Left lung (tissue), 14 donors: Measurements from ENCODE around the gene ZC3H12C. TPM values are rescaled to one million over a fixed set of nuclear protein-coding genes. Genes with fewer than 3 reads are reported as not detected.

ENCODE experiments used
- ATAC-seq: fragments of 200-7000 bp; cut with Tn5 transposase; one replicate; pipeline ENCODE4 v1.9.1; 2020; ENCODE audit warnings: moderate library complexity
- DNase-seq, 4 donors: peaks; one replicate each; pipeline ENCODE4 v3.0.0-alpha.2; 2013 to 2020
- H3K27ac ChIP-seq, 2 donors: fragments of 200-600 bp; sonication (generic) in 1 of 2; one replicate each; pipeline versions ENCODE4 v1.5.0 to v1.8.0; 2020 to 2021
- H3K27me3 ChIP-seq, 2 donors: fragments of 200-600 bp; sonication (generic) in 1 of 2; one replicate each; pipeline versions ENCODE4 v1.5.0 to v1.8.0; 2020 to 2021
- H3K36me3 ChIP-seq, 2 donors: fragments of 200-600 bp; sonication (generic) in 1 of 2; one replicate each; pipeline versions ENCODE4 v1.5.0 to v1.8.0; 2020 to 2021
- H3K4me1 ChIP-seq, 2 donors: fragments of 200-600 bp; one replicate each; pipeline ENCODE4 v1.8.0; 2021
- H3K4me3 ChIP-seq, 2 donors: fragments of 200-600 bp; sonication (generic) in 1 of 2; one replicate each; pipeline versions ENCODE4 v1.5.0 to v1.8.0; 2020 to 2021; ENCODE audit warnings: mild to moderate bottlenecking in 1 of 2
- H3K9me3 ChIP-seq, 2 donors: fragments of 200-600 bp; sonication (generic) in 1 of 2; one replicate each; pipeline versions ENCODE4 v1.5.0 to v1.8.0; 2020 to 2021
- intact Hi-C, 2 donors: fragments of 100-400 bp; cut with DNase I; formaldehyde crosslinking; loops; one replicate each; pipeline versions ENCODE4 v1.11.2 to v1.14.2; 2022
- long read RNA-seq, 12 donors: library from polyadenylated mRNA in 2 of 12; unstranded in 2 of 12; transcript quantifications; one replicate each; pipeline ENCODE4 v2.0.0 and lab custom pipeline, GENCODE V29; 2019 to 2026
- polyA plus RNA-seq, 6 donors: library from polyadenylated mRNA; unstranded; fragments of 120-200 nt; gene quantifications; one replicate each; pipeline ENCODE4 v1.2.1, GENCODE V29; 2013; ENCODE audit not compliant: insufficient read length in 6 of 6
- total RNA-seq, 2 donors: library from RNA; stranded (reverse); fragmentation: NEBNext Ultra II Directional; extraction: Animal tissue kit (Norgen Biotek cat#: 25700); gene quantifications; one replicate each; pipeline ENCODE4 v1.2.1, GENCODE V29; 2021
- TF ChIP-seq, protein P1 (sequence below), 2 donors: fragments of 200-600 bp; sonication (generic) in 1 of 2; IDR thresholded peaks; one replicate each; pipeline versions ENCODE4 v1.5.0 to v1.8.0; 2021; ENCODE audit warnings: antibody characterized with exemption in 2 of 2
- donor health status: DM: no; HTN: yes; CAD: no.
- donor health status: DM: no; HTN: no; CAD: no.

The ZC3H12C gene
- total RNA-seq (10 to 100 TPM; 15.1 to 16.2 TPM), polyA plus RNA-seq (10 to 100 TPM in 1 of 6 donors, 1 to 10 TPM in 5; 7.4 to 10.5 (median 8.8) TPM)
- long read RNA-seq, donor 1, full-length matches to known transcripts, result 1 of 1 reads
- long read RNA-seq, donor 1, partial matches to known transcripts, result 0 of 1 reads
- long read RNA-seq, donor 1, other reads (novel, unspliced or antisense), result 0 of 1 reads
- long read RNA-seq, donor 2, full-length matches to known transcripts, result 2 of 2 reads
- long read RNA-seq, donor 2, partial matches to known transcripts, result 0 of 2 reads
- long read RNA-seq, donor 2, other reads (novel, unspliced or antisense), result 0 of 2 reads
- long read RNA-seq, donor 3, result 0 reads
- long read RNA-seq, donor 4, result 0 reads
- long read RNA-seq, donor 5, full-length matches to known transcripts, result 1 of 1 reads
- long read RNA-seq, donor 5, partial matches to known transcripts, result 0 of 1 reads
- long read RNA-seq, donor 5, other reads (novel, unspliced or antisense), result 0 of 1 reads
- long read RNA-seq, donor 6, full-length matches to known transcripts, result 1 of 1 reads
- long read RNA-seq, donor 6, partial matches to known transcripts, result 0 of 1 reads
- long read RNA-seq, donor 6, other reads (novel, unspliced or antisense), result 0 of 1 reads
- long read RNA-seq, donor 7, full-length matches to known transcripts, result 1 of 1 reads
- long read RNA-seq, donor 7, partial matches to known transcripts, result 0 of 1 reads
- long read RNA-seq, donor 7, other reads (novel, unspliced or antisense), result 0 of 1 reads
- long read RNA-seq, donor 8, full-length matches to known transcripts, result 2 of 2 reads
- long read RNA-seq, donor 8, partial matches to known transcripts, result 0 of 2 reads
- long read RNA-seq, donor 8, other reads (novel, unspliced or antisense), result 0 of 2 reads
- long read RNA-seq, donor 9, result 0 reads
- long read RNA-seq, donor 10, result 0 reads
- long read RNA-seq, donor 11, result 0 reads
- long read RNA-seq, donor 12, full-length matches to known transcripts, result 1 of 1 reads
- long read RNA-seq, donor 12, partial matches to known transcripts, result 0 of 1 reads
- long read RNA-seq, donor 12, other reads (novel, unspliced or antisense), result 0 of 1 reads

DNA sequence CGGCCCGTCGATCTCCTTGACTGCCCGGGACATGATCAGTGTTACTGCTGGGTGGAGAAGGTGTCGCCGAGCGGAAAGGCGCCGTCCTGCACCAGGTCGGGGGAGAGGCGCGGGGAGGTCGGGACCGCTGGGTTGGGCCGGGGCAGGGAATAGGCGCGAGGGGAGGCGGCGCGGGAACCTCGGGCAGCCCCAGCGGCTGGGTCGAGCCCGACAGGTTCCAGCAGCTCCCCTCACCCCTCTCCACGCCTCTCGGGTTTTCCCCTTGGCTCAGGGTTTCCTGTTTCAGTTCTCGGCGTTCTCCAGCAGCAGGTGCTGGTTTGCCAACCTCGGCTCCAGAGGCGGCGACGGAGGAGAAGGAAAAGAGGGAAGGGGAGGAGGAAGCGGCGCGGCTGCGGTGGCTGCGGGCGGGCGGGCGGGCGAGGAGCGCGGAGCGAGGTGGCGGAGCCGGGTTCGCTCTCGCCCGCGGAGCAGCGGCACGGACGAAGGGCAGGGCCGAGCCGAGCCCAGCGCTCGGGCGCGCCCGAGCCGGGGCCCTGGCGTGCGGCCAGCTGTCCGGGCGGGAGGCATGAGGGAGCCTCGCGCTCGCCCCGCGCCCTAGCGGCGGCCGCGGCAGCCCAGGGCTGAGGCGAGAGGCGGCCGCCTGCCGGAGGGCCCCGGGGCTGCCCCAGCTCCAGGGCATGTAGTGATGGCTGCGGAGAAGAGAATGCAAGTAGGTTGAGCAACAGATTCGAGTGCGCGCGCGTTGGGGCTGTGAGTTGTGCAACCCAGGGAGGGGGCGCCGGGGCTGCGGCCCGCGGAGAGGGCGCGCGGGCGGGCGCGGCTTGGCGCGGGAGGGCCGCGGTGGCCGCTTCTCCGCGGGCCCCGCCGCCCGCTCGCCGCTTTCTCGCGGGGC, at the start of gene ZC3H12C:
Gene ZC3H12C, plus strand, starts transcription at position 878 of the 892 bp plus-strand sequence. CDS start 20 bp downstream, outside the sequence.
- Histone ChIP-seq H3K27ac (peak within 1 kb of the TSS; percentile 90 to 96), H3K27me3 (peaks cover 0 to 5% of the 10 kb centered on the region in 2 donors), H3K4me1 (peaks cover 11 to 38% of the 10 kb centered on the region in 2 donors), H3K36me3 (no peaks in the 10 kb centered on the region), H3K4me3 (peak within 1 kb of the TSS; percentile 55 to 71), H3K9me3 (no peaks in the 10 kb centered on the region)
- DNase-seq (peak; percentile 80 to 91 (median 88)), ATAC-seq (peak; percentile 76)
- intact Hi-C loops, result no loop called here
- TF ChIP-seq, protein P1, sequence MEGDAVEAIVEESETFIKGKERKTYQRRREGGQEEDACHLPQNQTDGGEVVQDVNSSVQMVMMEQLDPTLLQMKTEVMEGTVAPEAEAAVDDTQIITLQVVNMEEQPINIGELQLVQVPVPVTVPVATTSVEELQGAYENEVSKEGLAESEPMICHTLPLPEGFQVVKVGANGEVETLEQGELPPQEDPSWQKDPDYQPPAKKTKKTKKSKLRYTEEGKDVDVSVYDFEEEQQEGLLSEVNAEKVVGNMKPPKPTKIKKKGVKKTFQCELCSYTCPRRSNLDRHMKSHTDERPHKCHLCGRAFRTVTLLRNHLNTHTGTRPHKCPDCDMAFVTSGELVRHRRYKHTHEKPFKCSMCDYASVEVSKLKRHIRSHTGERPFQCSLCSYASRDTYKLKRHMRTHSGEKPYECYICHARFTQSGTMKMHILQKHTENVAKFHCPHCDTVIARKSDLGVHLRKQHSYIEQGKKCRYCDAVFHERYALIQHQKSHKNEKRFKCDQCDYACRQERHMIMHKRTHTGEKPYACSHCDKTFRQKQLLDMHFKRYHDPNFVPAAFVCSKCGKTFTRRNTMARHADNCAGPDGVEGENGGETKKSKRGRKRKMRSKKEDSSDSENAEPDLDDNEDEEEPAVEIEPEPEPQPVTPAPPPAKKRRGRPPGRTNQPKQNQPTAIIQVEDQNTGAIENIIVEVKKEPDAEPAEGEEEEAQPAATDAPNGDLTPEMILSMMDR (IDR thresholded peaks at IDR 0.05), result peak; percentile 25 to 34

DNA sequence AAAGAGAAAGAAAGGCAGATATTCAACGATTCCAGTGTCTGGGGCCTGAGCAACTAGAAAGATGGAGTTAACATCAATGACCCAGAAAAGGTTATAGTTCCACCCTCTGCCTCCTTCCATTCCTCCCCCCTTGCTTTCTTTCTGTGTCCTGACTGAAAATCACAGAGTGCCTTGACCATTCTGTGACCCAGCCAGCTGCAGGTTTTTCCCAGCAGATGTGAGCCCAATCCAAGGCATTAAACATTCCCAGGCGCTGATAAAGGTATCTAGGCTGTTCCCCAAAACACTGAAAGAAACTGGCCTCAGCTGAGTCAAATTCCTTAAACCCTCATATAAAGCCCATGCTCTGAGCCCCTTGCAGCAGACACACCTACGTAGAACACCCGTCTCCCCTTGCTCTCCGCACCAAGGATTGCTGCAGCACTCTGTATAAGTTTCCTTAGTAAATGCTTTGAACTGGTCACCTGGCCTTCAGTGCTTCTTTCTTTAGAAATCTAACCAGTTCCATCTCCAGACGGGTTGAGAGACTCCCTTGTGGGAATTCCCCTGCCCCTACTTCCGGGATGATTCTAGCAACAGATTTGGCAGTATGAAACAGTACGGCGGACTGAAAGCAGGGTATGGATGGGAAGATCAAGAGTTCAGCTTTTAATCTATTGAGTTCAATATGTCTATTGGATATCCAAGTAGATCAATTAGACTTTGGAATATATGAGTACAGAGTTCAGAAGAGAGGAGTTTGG, 48.8 kb upstream of the ZC3H12C start:
- H3K4me1 ChIP-seq, result no peaks in the 10 kb centered on the region
- no peak for DNase-seq
- H3K27ac ChIP-seq, result no peak overlapping the region
- intact Hi-C loops, result no loop called here
- no peaks in the 10 kb centered on the region for H3K36me3 ChIP-seq
- H3K4me3 ChIP-seq, result no peak overlapping the region
- H3K27me3 ChIP-seq, result no peaks in the 10 kb centered on the region
- TF ChIP-seq, protein P1 (IDR thresholded peaks at IDR 0.05), result no peak
- H3K9me3 ChIP-seq, result no peaks in the 10 kb centered on the region
- ATAC-seq, result no peak

DNA sequence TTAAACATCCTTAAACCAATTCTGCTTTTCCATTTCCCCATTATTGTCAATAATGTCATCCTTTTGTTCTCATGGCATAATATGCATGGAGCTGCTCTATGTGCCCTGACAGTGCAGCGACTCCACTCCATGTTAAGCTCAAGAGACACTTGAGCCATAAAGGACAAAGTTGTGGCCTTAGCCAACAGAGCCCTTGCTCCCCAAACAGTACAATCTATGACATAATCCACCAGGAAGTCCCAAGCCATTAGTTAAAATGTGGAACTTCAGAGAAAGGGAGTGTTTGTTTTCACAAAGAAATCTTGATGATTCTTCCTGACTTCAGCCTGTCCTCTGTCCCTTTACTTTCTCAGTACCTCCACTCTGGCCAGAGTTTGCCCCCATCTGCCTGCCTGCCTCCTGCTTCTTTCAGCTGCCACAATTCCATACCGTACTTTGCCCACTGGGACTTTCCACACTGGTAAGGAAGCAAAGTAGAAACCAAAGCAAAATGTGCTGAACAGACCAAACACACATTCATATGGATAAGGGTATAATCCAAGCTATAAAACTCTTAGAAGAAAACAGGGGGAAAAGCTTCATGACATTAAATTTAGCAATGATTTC, 46.3 kb upstream of the ZC3H12C start:
- Histone ChIP-seq H3K27ac (no peak overlapping the region), H3K27me3 (no peaks in the 10 kb centered on the region), H3K4me3 (no peak overlapping the region), H3K9me3 (no peaks in the 10 kb centered on the region), H3K4me1 (no peaks in the 10 kb centered on the region), H3K36me3 (no peaks in the 10 kb centered on the region)
- intact Hi-C loops, result no loop called here
- TF ChIP-seq, protein P1 (IDR thresholded peaks at IDR 0.05), result no peak
- ATAC-seq (peak; percentile 83), DNase-seq (no peak)
